Kidney (tissue), 14 donors: ENCODE data around the gene KLHL29. TPM values are rescaled to one million over a fixed set of nuclear protein-coding genes. Genes with fewer than 3 reads are reported as not detected.

Experiments
- DNase-seq, 5 donors: peaks; one replicate each; pipeline ENCODE4 v3.0.0-alpha.2; 2013 to 2020
- FAIRE-seq: peaks from 2 replicates; lab custom pipeline; 2012; peaks lifted over from hg19 to GRCh38; lab: Jason Lieb, UNC
- H3K27ac ChIP-seq, 2 donors: one replicate each; pipeline ENCODE4 v1.7.0; 2013; ENCODE audit warnings: low read depth in 2 of 2, low read length in 2 of 2, inconsistent platforms in 1 of 2
- H3K27me3 ChIP-seq: one replicate; pipeline ENCODE4 v1.7.1; 2013; ENCODE audit warnings: low read length, inconsistent platforms; ENCODE audit not compliant: control insufficient read depth, insufficient read depth
- H3K36me3 ChIP-seq, 3 donors: one replicate each; pipeline versions ENCODE4 v1.7.0 to v1.7.1; 2013; ENCODE audit warnings: low read length in 3 of 3, control low read depth in 1 of 3, inconsistent platforms in 1 of 3; ENCODE audit not compliant: insufficient read depth in 3 of 3, control insufficient read depth in 2 of 3
- H3K4me1 ChIP-seq, 3 donors: one replicate each; pipeline versions ENCODE4 v1.7.0 to v1.7.1; 2013; ENCODE audit warnings: low read length in 3 of 3, inconsistent platforms in 1 of 3, low read depth in 1 of 3; ENCODE audit not compliant: control insufficient read depth in 2 of 3, insufficient read depth in 2 of 3
- H3K4me3 ChIP-seq, 3 donors: one replicate each; pipeline versions ENCODE4 v1.7.0 to v1.8.1; 2013; ENCODE audit warnings: low read length in 3 of 3, control low read depth in 1 of 3, inconsistent platforms in 1 of 3
- H3K9ac ChIP-seq, 3 donors: one replicate each; pipeline versions ENCODE4 v1.7.0 to v1.7.1; 2013; ENCODE audit warnings: low read length in 3 of 3, control low read depth in 1 of 3, inconsistent platforms in 1 of 3
- H3K9me3 ChIP-seq, 3 donors: one replicate each; pipeline versions ENCODE4 v1.7.0 to v1.7.1; 2013; ENCODE audit warnings: low read length in 3 of 3, control low read depth in 1 of 3, inconsistent platforms in 1 of 3; ENCODE audit not compliant: control insufficient read depth in 2 of 3, insufficient read depth in 1 of 3
- intact Hi-C: fragments of 100-400 bp; cut with DNase I; formaldehyde crosslinking; loops from one replicate; pipeline ENCODE4 v1.11.1; 2022
- polyA plus RNA-seq: library from polyadenylated mRNA; stranded (reverse); fragments of 350-450 nt; fragmentation: Illumina TruSeq; extraction: RNeasy Lipid Tissue Mini Kit (QIAGEN cat#74804); gene quantifications from one replicate; pipeline ENCODE4 v1.2.3, GENCODE V29; 2014; ENCODE audit warnings: low read depth, low replicate concordance; ENCODE audit not compliant: insufficient read depth
- total RNA-seq: library from RNA; stranded (reverse); fragmentation: NEBNext Ultra II Directional; extraction: Animal tissue kit (Norgen Biotek cat#: 25700); gene quantifications from one replicate; pipeline ENCODE4 v1.2.1, GENCODE V29; 2021
- TF ChIP-seq, protein P1 (sequence below): IDR thresholded peaks from 3 replicates; pipeline ENCODE4 v1.5.1; 2012; ENCODE audit warnings: mild to moderate bottlenecking, moderate library complexity, borderline replicate concordance; ENCODE audit not compliant: insufficient read depth; ENCODE audit errors: extremely low read depth
- donor health status: control.
- donor health status: control.
- donor health status: control.
- donor health status: control.
- donor health status: control.
- donor health status: DM: yes; HTN: yes; CAD: no.
- donor health status: Normal renal cell carcinoma (clear cell type).

KLHL29 gene
- total and polyA plus RNA-seq, 2 donors from 2014 or later: 1.5 to 10.5 TPM

DNA sequence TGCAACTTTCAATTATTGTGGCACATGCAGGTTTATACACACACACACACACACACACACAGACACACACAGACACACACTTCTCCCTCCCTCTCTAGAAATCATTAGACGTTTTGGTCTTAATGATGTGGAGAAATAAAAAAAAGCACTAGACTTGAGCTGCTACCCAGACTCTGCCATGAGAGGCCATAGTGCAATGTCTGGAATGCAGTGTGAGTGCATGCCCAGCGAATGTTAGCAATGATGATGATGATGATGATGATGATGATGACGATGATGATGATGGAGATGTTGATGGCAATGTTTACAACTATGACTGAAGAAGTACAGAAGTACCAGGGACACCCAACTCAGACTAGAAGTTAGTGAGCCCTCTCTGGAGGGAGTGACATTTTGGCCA is 23.8 kb upstream of the KLHL29 start:
- Histone ChIP-seq H3K27ac (peak overlapping the region; percentile 10 to 33), H3K36me3 (no peaks in the 10 kb centered on the region), H3K9ac (no peak overlapping the region), H3K4me3 (peak overlapping the region in 1 of 3 donors; percentile 17), H3K27me3 (no peaks in the 10 kb centered on the region), H3K9me3 (no peaks in the 10 kb centered on the region), H3K4me1 (peaks cover 0 to 3% (median 0%) of the 10 kb centered on the region in 3 donors)
- TF ChIP-seq, protein P1, sequence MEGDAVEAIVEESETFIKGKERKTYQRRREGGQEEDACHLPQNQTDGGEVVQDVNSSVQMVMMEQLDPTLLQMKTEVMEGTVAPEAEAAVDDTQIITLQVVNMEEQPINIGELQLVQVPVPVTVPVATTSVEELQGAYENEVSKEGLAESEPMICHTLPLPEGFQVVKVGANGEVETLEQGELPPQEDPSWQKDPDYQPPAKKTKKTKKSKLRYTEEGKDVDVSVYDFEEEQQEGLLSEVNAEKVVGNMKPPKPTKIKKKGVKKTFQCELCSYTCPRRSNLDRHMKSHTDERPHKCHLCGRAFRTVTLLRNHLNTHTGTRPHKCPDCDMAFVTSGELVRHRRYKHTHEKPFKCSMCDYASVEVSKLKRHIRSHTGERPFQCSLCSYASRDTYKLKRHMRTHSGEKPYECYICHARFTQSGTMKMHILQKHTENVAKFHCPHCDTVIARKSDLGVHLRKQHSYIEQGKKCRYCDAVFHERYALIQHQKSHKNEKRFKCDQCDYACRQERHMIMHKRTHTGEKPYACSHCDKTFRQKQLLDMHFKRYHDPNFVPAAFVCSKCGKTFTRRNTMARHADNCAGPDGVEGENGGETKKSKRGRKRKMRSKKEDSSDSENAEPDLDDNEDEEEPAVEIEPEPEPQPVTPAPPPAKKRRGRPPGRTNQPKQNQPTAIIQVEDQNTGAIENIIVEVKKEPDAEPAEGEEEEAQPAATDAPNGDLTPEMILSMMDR: no peak
- peak in 2 of 5 donors; percentile 6 to 19 for DNase-seq
- intact Hi-C loops: no loop called here
- no peak for FAIRE-seq

DNA sequence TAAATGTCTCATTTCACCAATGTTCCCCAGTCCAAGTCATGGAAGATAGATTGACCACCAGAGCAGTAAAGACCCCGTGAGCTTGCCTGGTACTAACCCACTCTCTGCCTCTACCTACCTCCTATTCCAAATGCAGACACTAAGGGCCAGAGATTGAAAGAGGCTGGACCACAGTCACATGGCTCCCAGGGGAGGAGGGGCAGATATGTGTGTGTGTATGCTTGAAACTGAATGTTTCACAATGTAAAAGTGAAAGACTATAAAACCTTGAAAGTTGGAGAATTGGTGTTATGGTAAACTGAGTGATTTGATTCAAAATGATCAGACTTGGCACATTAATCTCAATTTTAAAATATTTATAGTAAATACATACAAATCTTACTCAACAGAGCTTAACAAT is 21.7 kb upstream of the KLHL29 start:
- FAIRE-seq: no peak
- intact Hi-C loops: no loop called here
- H3K36me3 ChIP-seq: no peaks in the 10 kb centered on the region
- H3K27ac ChIP-seq: no peak overlapping the region
- H3K27me3 ChIP-seq: no peaks in the 10 kb centered on the region
- TF ChIP-seq, protein P1: no peak
- no peak overlapping the region for H3K4me3 ChIP-seq
- no peak for DNase-seq
- no peaks in the 10 kb centered on the region for H3K9me3 ChIP-seq
- no peak overlapping the region for H3K9ac ChIP-seq
- H3K4me1 ChIP-seq: peaks cover 0 to 3% (median 0%) of the 10 kb centered on the region in 3 donors

DNA sequence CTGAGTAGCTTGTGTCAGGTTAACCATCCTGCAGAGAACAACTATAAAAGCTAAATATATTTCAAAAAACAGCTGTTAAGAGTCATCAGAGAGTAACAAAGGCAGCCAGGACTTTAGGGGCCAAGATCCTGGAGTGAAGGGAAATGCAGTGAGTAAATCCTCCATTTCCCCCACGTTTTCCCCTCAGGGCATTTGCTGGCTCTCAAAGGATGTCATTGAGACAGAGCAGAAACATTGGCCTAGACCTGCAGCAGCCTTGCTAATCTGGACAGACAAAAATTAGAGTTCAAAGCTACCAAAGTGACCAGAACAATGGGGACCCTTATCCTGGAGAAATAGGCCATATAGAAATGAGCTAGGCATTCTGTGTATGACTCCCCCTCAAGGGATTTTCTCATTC is 21.1 kb upstream of the KLHL29 start:
- FAIRE-seq: no peak
- H3K4me1 ChIP-seq: peaks cover 0 to 3% (median 0%) of the 10 kb centered on the region in 3 donors
- DNase-seq: no peak
- intact Hi-C loops: no loop called here
- H3K9me3 ChIP-seq: no peaks in the 10 kb centered on the region
- TF ChIP-seq, protein P1: no peak
- H3K27me3 ChIP-seq: no peaks in the 10 kb centered on the region
- H3K9ac ChIP-seq: no peak overlapping the region
- no peak overlapping the region for H3K4me3 ChIP-seq
- no peaks in the 10 kb centered on the region for H3K36me3 ChIP-seq
- no peak overlapping the region for H3K27ac ChIP-seq

DNA sequence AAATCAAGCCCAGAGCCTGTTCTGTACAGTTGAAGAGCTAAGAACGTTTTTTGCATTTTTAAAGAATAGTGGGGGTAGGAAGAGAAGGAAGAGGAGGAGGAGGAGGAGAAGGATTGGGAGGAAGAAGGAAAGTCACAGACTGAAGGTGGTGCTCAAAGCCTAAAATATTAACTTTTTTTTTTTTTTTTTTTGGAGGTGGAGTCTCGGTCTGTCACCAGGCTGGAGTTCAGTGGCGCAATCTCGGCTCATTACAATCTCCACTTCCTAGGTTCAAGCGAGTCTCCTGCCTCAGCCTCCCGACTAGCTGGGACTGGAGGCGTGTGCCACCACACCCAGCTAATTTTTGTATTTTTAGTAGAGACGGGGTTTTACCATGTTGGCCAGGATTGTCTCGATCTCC is 18.3 kb upstream of the KLHL29 start:
- Histone ChIP-seq H3K36me3 (no peaks in the 10 kb centered on the region), H3K9ac (no peak overlapping the region), H3K9me3 (no peaks in the 10 kb centered on the region), H3K27ac (no peak overlapping the region), H3K4me1 (no peaks in the 10 kb centered on the region), H3K4me3 (no peak overlapping the region), H3K27me3 (no peaks in the 10 kb centered on the region)
- DNase-seq (no peak), FAIRE-seq (no peak)
- TF ChIP-seq, protein P1: no peak
- intact Hi-C loops: no loop called here
